HepG2 (cell line): ENCODE data around the gene SOX9. TPM values are rescaled to one million over a fixed set of nuclear protein-coding genes. Genes with fewer than 3 reads are reported as not detected.

Experiments
- ATAC-seq: fragments of 200-7000 bp; cut with Tn5 transposase; 3 replicates; pipeline ENCODE4 v1.9.1; 2020; ENCODE audit warnings: mild to moderate bottlenecking, moderate library complexity
- BruUV-seq: library from RNA; stranded (reverse); fragments of 400-500 nt; replicated peaks from 2 replicates; lab custom pipeline; 2021; lab: Mats Ljungman, UMichigan
- CTCF ChIA-PET: fragments of 300-600 bp; formaldehyde crosslinking; extraction: SDS; loops from one replicate; lab custom pipeline; 2021; ENCODE audit warnings: low total read pairs, inconsistent platforms, low intra/inter-chr PET ratio; lab: Yijun Ruan, JAX
- POLR2A ChIA-PET: fragments of 350-600 bp; sonication (Branson Sonifier 250); formaldehyde crosslinking; loops from one replicate; lab custom pipeline; 2020; ENCODE audit warnings: antibody characterized with exemption, inconsistent platforms; lab: Yijun Ruan, JAX
- DNase-seq: peaks from one replicate; pipeline ENCODE4 v3.0.0-alpha.2; 2015; ENCODE audit warnings: low spot score
- FAIRE-seq: peaks from 3 replicates; lab custom pipeline; 2011; peaks lifted over from hg19 to GRCh38; lab: Jason Lieb, UNC
- H2AFZ ChIP-seq: one replicate; pipeline ENCODE4 v1.6.1; 2011; ENCODE audit warnings: low read length, inconsistent platforms
- H3K27ac ChIP-seq: fragments of 300-600 bp; 3 replicates; pipeline ENCODE4 v1.8.0; 2011; ENCODE audit warnings: mixed run types, mild to moderate bottlenecking, mixed read lengths, low read length, inconsistent platforms; ENCODE audit not compliant: insufficient read depth; ENCODE audit errors: extremely low read length
- H3K27me3 ChIP-seq, 2 experiments: fragments of 200-600 bp in 1 of 2; 2 replicates in 1 of 2; 3 replicates in 1 of 2; pipeline versions ENCODE4 v1.6.0 to v1.8.0; 2011; ENCODE audit warnings: low read length in 2 of 2, mild to moderate bottlenecking in 2 of 2, moderate library complexity in 2 of 2, inconsistent platforms in 1 of 2; ENCODE audit not compliant: insufficient read depth in 2 of 2, control insufficient read depth in 1 of 2
- H3K36me3 ChIP-seq, 2 experiments: fragments of 200-600 bp in 1 of 2; replicated peaks in 1 of 2; 2 replicates in 1 of 2; 3 replicates in 1 of 2; pipeline versions ENCODE4 v1.5.1 to v1.8.0; 2011; ENCODE audit warnings: low read length in 2 of 2, inconsistent platforms in 1 of 2; ENCODE audit not compliant: insufficient read depth in 2 of 2, control insufficient read depth in 1 of 2
- H3K4me1 ChIP-seq: 2 replicates; pipeline ENCODE4 v1.5.1; 2012; ENCODE audit warnings: low read length, inconsistent platforms; ENCODE audit not compliant: insufficient read depth
- H3K4me2 ChIP-seq: 2 replicates; pipeline ENCODE4 v1.6.0; 2011; ENCODE audit warnings: low read depth, low read length, inconsistent platforms
- H3K4me3 ChIP-seq, 3 experiments: fragments of 200-600 bp in 1 of 3; sonication (generic), shearing (Covaris generic) in 1 of 3; replicated peaks in 1 of 3; 2 replicates each; pipeline ENCODE4 v1.5.1; 2011 to 2016; ENCODE audit warnings: low read length in 3 of 3, inconsistent platforms in 2 of 3, low read depth in 2 of 3, mild to moderate bottlenecking in 2 of 3, control low read depth in 1 of 3, mixed read lengths in 1 of 3; ENCODE audit not compliant: insufficient read depth in 1 of 3
- H3K79me2 ChIP-seq: one replicate; pipeline ENCODE4 v1.6.1; 2011; ENCODE audit warnings: low read length, inconsistent platforms; ENCODE audit not compliant: insufficient read depth
- H3K9ac ChIP-seq: 2 replicates; pipeline ENCODE4 v1.6.0; 2011; ENCODE audit warnings: mild to moderate bottlenecking, low read depth, low read length, inconsistent platforms; ENCODE audit not compliant: insufficient read depth
- H3K9me3 ChIP-seq: 2 replicates; pipeline ENCODE4 v1.5.1; 2012; ENCODE audit warnings: mild to moderate bottlenecking, low read length
- H4K20me1 ChIP-seq: 2 replicates; pipeline ENCODE4 v1.6.0; 2011; ENCODE audit warnings: inconsistent platforms, mild to moderate bottlenecking, low read length, moderate library complexity; ENCODE audit not compliant: insufficient read depth
- ATF7-NPFF ChIP-seq: sonication (generic); formaldehyde crosslinking; IDR thresholded peaks from 2 replicates; pipeline ENCODE4 v1.8.1; 2023; ENCODE audit warnings: mild to moderate bottlenecking, low read depth, missing genetic modification reagents, moderate library complexity
- BCL6 ChIP-seq: IDR thresholded peaks from 2 replicates; pipeline ENCODE4 v1.6.1; 2016; ENCODE audit warnings: missing genetic modification reagents, missing compliant biosample characterization
- ELF1 ChIP-seq: sonication (generic); formaldehyde crosslinking; IDR thresholded peaks from 2 replicates; pipeline ENCODE4 v1.4.0; 2020; ENCODE audit warnings: missing genetic modification reagents
- ELF3 ChIP-seq: IDR thresholded peaks from 2 replicates; pipeline ENCODE4 v1.6.1; 2016; ENCODE audit warnings: missing genetic modification reagents, missing compliant biosample characterization
- EP300 ChIP-seq, 3 experiments: sonication (generic) in 1 of 3; formaldehyde crosslinking in 1 of 3; IDR thresholded peaks; 2 replicates each; pipeline versions ENCODE4 v1.5.1 to v1.6.1; 2011 to 2020; ENCODE audit warnings: low read depth in 2 of 3, low read length in 2 of 3, borderline replicate concordance in 1 of 3, improper control_type of control experiment in 1 of 3, mild to moderate bottlenecking in 1 of 3, missing genetic modification reagents in 1 of 3, moderate library complexity in 1 of 3
- FOXJ3 ChIP-seq: sonication (generic); formaldehyde crosslinking; IDR thresholded peaks from 2 replicates; pipeline ENCODE4 v1.4.0; 2020; ENCODE audit warnings: missing genetic modification reagents, mild to moderate bottlenecking, borderline replicate concordance
- FOXO1 ChIP-seq: sonication (generic); formaldehyde crosslinking; IDR thresholded peaks from 2 replicates; pipeline ENCODE4 v1.4.0; 2020; ENCODE audit warnings: missing genetic modification reagents
- GFI1 ChIP-seq: sonication (generic); formaldehyde crosslinking; IDR thresholded peaks from 2 replicates; pipeline ENCODE4 v1.5.0; 2020; ENCODE audit warnings: missing genetic modification reagents, mild to moderate bottlenecking, borderline replicate concordance
- NONO ChIP-seq, 2 experiments: fragments of 450-650 bp in 1 of 2; sonication (generic) in 1 of 2; formaldehyde crosslinking in 1 of 2; IDR thresholded peaks in 1 of 2; conservative IDR thresholded peaks in 1 of 2; 2 replicates each; pipeline versions ENCODE4 v1.6.1 to v1.8.0; 2017 to 2022; ENCODE audit warnings: mild to moderate bottlenecking in 1 of 2, missing genetic modification reagents in 1 of 2, moderate library complexity in 1 of 2
- NR2F6 ChIP-seq, 2 experiments: IDR thresholded peaks; 2 replicates each; pipeline ENCODE4 v1.6.1; 2016; ENCODE audit warnings: antibody characterized with exemption in 1 of 2, mild to moderate bottlenecking in 1 of 2
- RAD21 ChIP-seq: fragments of 450-650 bp; formaldehyde crosslinking; IDR thresholded peaks from 2 replicates; pipeline ENCODE4 v1.5.0; 2020; ENCODE audit warnings: mild to moderate bottlenecking
- SALL2 ChIP-seq: sonication (generic); formaldehyde crosslinking; IDR thresholded peaks from 2 replicates; pipeline ENCODE4 v1.8.1; 2023; ENCODE audit warnings: mild to moderate bottlenecking, missing genetic modification reagents, inconsistent platforms
- TBX2 ChIP-seq: sonication (generic); formaldehyde crosslinking; IDR thresholded peaks from 2 replicates; pipeline ENCODE4 v1.5.0; 2020; ENCODE audit warnings: missing genetic modification reagents, mild to moderate bottlenecking, borderline replicate concordance
- ZFY ChIP-seq: sonication (generic); formaldehyde crosslinking; IDR thresholded peaks from 2 replicates; pipeline ENCODE4 v1.4.0; 2020; ENCODE audit warnings: missing genetic modification reagents
- ZNF317 ChIP-seq: sonication (generic); formaldehyde crosslinking; IDR thresholded peaks from 2 replicates; pipeline ENCODE4 v1.5.0; 2020; ENCODE audit warnings: mild to moderate bottlenecking, missing genetic modification reagents
- ZNF350 ChIP-seq: sonication (generic); formaldehyde crosslinking; IDR thresholded peaks from 2 replicates; pipeline ENCODE4 v1.4.0; 2020; ENCODE audit warnings: mild to moderate bottlenecking, low read depth, missing genetic modification reagents, borderline replicate concordance
- WGBS: methylation state at CpG from one replicate; pipeline ENCODE4 v1.1.6; 2017; ENCODE audit warnings: low lambda C conversion rate; 5-methylcytosine and 5-hydroxymethylcytosine counted together
- in situ Hi-C: cut with HindIII; loops from 2 replicates; pipeline ENCODE4 v1.10.0; 2017; ENCODE audit warnings: low pct_unique_long_range_greater_than_20kb; ENCODE audit not compliant: extremely low pct_ligation_motif_present
- intact Hi-C: fragments of 100-400 bp; cut with micrococcal nuclease; formaldehyde crosslinking; loops from one replicate; pipeline ENCODE4 v1.10.0; 2022; ENCODE audit not compliant: unreplicated experiment
- polyA plus RNA-seq, 8 experiments: library from polyadenylated mRNA; depleted of rRNA in 3 of 8; stranded (reverse) in 7 of 8; unstranded in 1 of 8; fragments of >200 nt; fragmentation: Illumina TruSeq in 4 of 8; extraction: Trizol in 4 of 8; gene quantifications; 2 replicates each; pipeline versions ENCODE4 v1.2.1 to v1.2.3, GENCODE V29; 2011 to 2016; ENCODE audit warnings: low read depth in 4 of 8, missing spikeins in 1 of 8, mixed read lengths in 1 of 8; ENCODE audit not compliant: insufficient read depth in 1 of 8
- total RNA-seq, 5 experiments: library from RNA; depleted of rRNA; stranded (reverse); fragments of >200 nt; fragmentation: Illumina TruSeq; extraction: Trizol; gene quantifications; 2 replicates each; pipeline ENCODE4 v1.2.3, GENCODE V29; 2016; ENCODE audit warnings: low read depth in 1 of 5

Gene SOX9
- total and polyA plus RNA-seq, 2 of the 13 experiments (the other 11 are each of a cell fraction or from before 2014, with no cell fraction given) = 16.1 to 27.6 TPM

DNA sequence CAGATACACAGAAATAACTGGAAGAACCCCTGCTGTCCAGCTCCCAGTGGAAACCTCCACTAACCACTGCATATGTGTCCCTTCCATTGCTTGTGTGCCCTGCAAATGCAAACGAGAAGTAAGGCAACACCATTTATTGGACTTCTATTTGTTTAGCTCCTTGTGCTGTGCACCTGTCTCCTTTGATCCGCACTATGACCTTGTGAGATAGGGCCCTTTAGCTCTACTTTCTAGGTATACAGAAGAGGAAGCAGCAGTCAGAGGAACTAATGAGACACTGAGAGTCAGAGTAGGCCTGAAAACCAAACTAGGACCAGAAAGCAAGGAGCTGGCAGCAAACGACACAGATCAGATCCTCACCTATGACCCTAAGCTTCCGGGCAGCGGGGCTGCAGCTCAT lies 22.4 kb downstream of the SOX9 start (continued):
- TF ChIP-seq NONO (IDR thresholded peaks at IDR 0.05) (no peak), NONO (CRISPR knock-in tag; conservative IDR thresholded peaks at IDR 0.05) (no peak), ATF7-NPFF (CRISPR knock-in tag) (no peak), FOXJ3 (CRISPR knock-in tag) (peak; percentile 34; the same call in 1 of the 2 replicates), FOXO1 (CRISPR knock-in tag) (peak; percentile 56; the same call in 1 of the 2 replicates), ELF3 (peak; percentile 45; the same call in 1 of the 2 replicates), BCL6 (CRISPR knock-in tag) (peak; percentile 99), TBX2 (CRISPR knock-in tag) (peak; percentile 33; the same call in 1 of the 2 replicates), NR2F6 (IDR thresholded peaks at IDR 0.05) (0 out of 2 replicates have a peak, but pooled peaks have one; percentile 12), NR2F6 (CRISPR knock-in tag; IDR thresholded peaks at IDR 0.05) (0 out of 2 replicates have a peak, but pooled peaks have one; percentile 26), ZNF317 (peak; percentile 79; the same call in 1 of the 2 replicates), RAD21 (CRISPR knock-in tag) (no peak), EP300 (IDR thresholded peaks at IDR 0.05; ENCODE audit: low read depth in 2 of 2, low read length in 2 of 2) (peak in 1 of 2 experiments; percentile 53; a peak in 1 of 4 replicates), EP300 (CRISPR knock-in tag; IDR thresholded peaks at IDR 0.05; ENCODE audit: borderline replicate concordance) (no peak), ZFY (CRISPR knock-in tag) (peak; percentile 37), GFI1 (CRISPR knock-in tag) (peak; percentile 61; the same call in 1 of the 2 replicates), ELF1 (CRISPR knock-in tag) (0 out of 2 replicates have a peak, but pooled peaks have one; percentile 13)

DNA sequence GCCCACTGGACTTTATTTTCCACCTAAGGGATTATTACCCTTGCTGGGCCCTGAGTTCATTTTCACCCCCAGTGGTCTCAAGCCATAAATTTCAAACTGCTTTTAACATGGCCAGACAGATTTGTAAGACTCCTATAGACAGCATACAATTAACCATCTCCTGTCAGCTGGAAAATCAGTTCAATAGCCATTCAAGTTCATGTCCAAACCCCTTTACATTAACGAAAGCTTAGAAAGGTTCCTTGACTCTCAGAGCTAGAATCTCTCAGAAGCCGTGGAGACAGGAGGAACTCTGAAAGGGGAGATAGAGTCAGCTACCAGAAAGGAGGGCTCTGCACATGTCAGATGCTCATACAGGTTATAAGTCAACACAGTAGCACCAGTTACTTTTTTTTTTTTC lies 23.3 kb downstream of the SOX9 start:
- H3K4me2 ChIP-seq = no peak overlapping the region
- FAIRE-seq (no peak), ATAC-seq (no peak), DNase-seq (no peak)
- no peak overlapping the region for H2AFZ ChIP-seq
- no peaks in the 10 kb centered on the region for H4K20me1 ChIP-seq
- POLR2A ChIA-PET = interaction anchor here (1.5 to 1.6 kb wide), 2 partner anchors 19 to 23 kb away, joined by 3 to 12 read pairs; partner anchors contain the start of gene SOX9
- BruUV-seq = no TSS peak
- no peaks in the 10 kb centered on the region for H3K9me3 ChIP-seq
- CTCF ChIA-PET = no interaction called here
- intact Hi-C loops (no loop called here), in situ Hi-C loops (no loop called here)
- H3K36me3 ChIP-seq = no peaks in the 10 kb centered on the region
- H3K4me3 ChIP-seq = no peak overlapping the region
- peaks cover 2 to 23% of the 10 kb centered on the region in 2 experiments; a peak in 2 of 5 replicates for H3K27me3 ChIP-seq
- WGBS = 46% methylated on average over 2 of the region's 2 CpGs
- peaks cover 16% of the 10 kb centered on the region for H3K4me1 ChIP-seq
- H3K27ac ChIP-seq = no peak overlapping the region
- H3K9ac ChIP-seq = no peak overlapping the region
- TF ChIP-seq SALL2 (CRISPR knock-in tag) (no peak), ZNF350 (CRISPR knock-in tag) (no peak)
- no peaks in the 10 kb centered on the region for H3K79me2 ChIP-seq
